K562 (cell line): ENCODE results near the gene RBM12. TPM values are rescaled to one million over a fixed set of nuclear protein-coding genes. Genes with fewer than 3 reads are reported as not detected.

ENCODE experiments used
- ATAC-seq: fragments of 200-7000 bp; cut with Tn5 transposase; 3 replicates; pipeline ENCODE4 v1.9.1; 2020; ENCODE audit warnings: moderate library complexity
- BruUV-seq: library from RNA; stranded (reverse); fragments of 400-500 nt; replicated peaks from 2 replicates; lab custom pipeline; 2021; lab: Mats Ljungman, UMichigan
- CTCF ChIA-PET: fragments of 300-600 bp; formaldehyde crosslinking; extraction: SDS; loops from one replicate; lab custom pipeline; 2021; ENCODE audit warnings: low intra/inter-chr PET ratio; lab: Yijun Ruan, JAX
- POLR2A ChIA-PET: fragments of 300-600, 350-650 bp; sonication (Branson Sonifier 250); formaldehyde crosslinking; extraction: SDS; loops from one replicate; lab custom pipeline; 2021; ENCODE audit warnings: antibody characterized with exemption, inconsistent platforms; lab: Yijun Ruan, JAX
- DNase-seq, 4 experiments: peaks; one replicate each; pipeline versions ENCODE4 v3.0.0 to v3.0.0-alpha.2; 2011 to 2018; ENCODE audit warnings: low spot score in 3 of 4, mixed read lengths in 3 of 4; ENCODE audit errors: extremely low read depth in 1 of 4
- FAIRE-seq: peaks from 2 replicates; lab custom pipeline; 2011; peaks lifted over from hg19 to GRCh38; lab: Jason Lieb, UNC
- H2AFZ ChIP-seq: 2 replicates; pipeline ENCODE4 v1.6.0; 2011; ENCODE audit warnings: low read depth, low read length, control low read depth, inconsistent platforms
- H3K27ac ChIP-seq: fragments of 200-600 bp; 3 replicates; pipeline ENCODE4 v1.8.0; 2011; ENCODE audit warnings: low read depth, mild to moderate bottlenecking, control low read depth, inconsistent platforms, low read length, moderate library complexity, mixed read lengths; ENCODE audit errors: extremely low read depth
- H3K27me3 ChIP-seq, 2 experiments: fragments of 300-600 bp in 1 of 2; 2 replicates in 1 of 2; 3 replicates in 1 of 2; pipeline versions ENCODE4 v1.6.0 to v1.8.0; 2011; ENCODE audit warnings: inconsistent platforms in 2 of 2, low read length in 2 of 2, mild to moderate bottlenecking in 1 of 2, mixed read lengths in 1 of 2, moderate library complexity in 1 of 2; ENCODE audit not compliant: control insufficient read depth in 2 of 2, insufficient read depth in 2 of 2
- H3K36me3 ChIP-seq: fragments of 300-600 bp; 3 replicates; pipeline ENCODE4 v1.8.0; 2011; ENCODE audit warnings: mild to moderate bottlenecking, low read length, inconsistent platforms; ENCODE audit not compliant: control insufficient read depth, insufficient read depth
- H3K4me1 ChIP-seq, 2 experiments: fragments of 200-600 bp in 1 of 2; replicated peaks in 1 of 2; 2 replicates in 1 of 2; 3 replicates in 1 of 2; pipeline versions ENCODE4 v1.5.1 to v1.8.0; 2011; ENCODE audit warnings: inconsistent platforms in 2 of 2, low read length in 2 of 2, mild to moderate bottlenecking in 1 of 2, mixed read lengths in 1 of 2, moderate library complexity in 1 of 2; ENCODE audit not compliant: control insufficient read depth in 2 of 2, insufficient read depth in 2 of 2
- H3K4me2 ChIP-seq: 2 replicates; pipeline ENCODE4 v1.6.1; 2011; ENCODE audit warnings: low read length, control low read depth, inconsistent platforms, mixed read lengths; ENCODE audit not compliant: insufficient read depth
- H3K4me3 ChIP-seq: fragments of 200-600 bp; sonication (generic), shearing (Covaris generic); 2 replicates; pipeline ENCODE4 v1.5.1; 2016; ENCODE audit warnings: control low read depth, inconsistent platforms
- H3K79me2 ChIP-seq: fragments of 200-600 bp; 3 replicates; pipeline ENCODE4 v1.8.0; 2011; ENCODE audit warnings: low read length, inconsistent platforms; ENCODE audit not compliant: control insufficient read depth, insufficient read depth
- H3K9ac ChIP-seq, 2 experiments: 2 replicates each; pipeline versions ENCODE4 v1.6.0 to v1.6.1; 2011; ENCODE audit warnings: low read depth in 2 of 2, low read length in 2 of 2, control low read depth in 1 of 2, inconsistent platforms in 1 of 2, mild to moderate bottlenecking in 1 of 2, mixed read lengths in 1 of 2; ENCODE audit not compliant: insufficient read depth in 1 of 2
- H3K9me1 ChIP-seq: one replicate; pipeline ENCODE4 v1.6.0; 2011; ENCODE audit warnings: inconsistent platforms, mild to moderate bottlenecking, low read length, moderate library complexity; ENCODE audit not compliant: control insufficient read depth, insufficient read depth
- H3K9me3 ChIP-seq: replicated peaks from 2 replicates; pipeline ENCODE4 v1.5.1; 2011; ENCODE audit warnings: low read depth, low read length, inconsistent platforms; ENCODE audit not compliant: control insufficient read depth, insufficient read depth
- H4K20me1 ChIP-seq: replicated peaks from 2 replicates; pipeline ENCODE4 v1.6.1; 2011; ENCODE audit warnings: low read length, inconsistent platforms, mixed read lengths; ENCODE audit not compliant: control insufficient read depth, insufficient read depth
- BCOR ChIP-seq: fragments of 450-650 bp; IDR thresholded peaks from 2 replicates; pipeline ENCODE4 v1.6.1; 2016
- CSDE1 ChIP-seq, 2 experiments: fragments of 450-650 bp; IDR thresholded peaks; 2 replicates each; pipeline ENCODE4 v1.6.1; 2016; ENCODE audit warnings: mild to moderate bottlenecking in 1 of 2
- FUS ChIP-seq: fragments of 200-400 bp; formaldehyde crosslinking; optimal IDR thresholded peaks from 2 replicates; pipeline ENCODE3; 2017; ENCODE audit warnings: low read depth, low read length
- HDAC1 ChIP-seq, 2 experiments: fragments of 450-650 bp; IDR thresholded peaks; 2 replicates each; pipeline ENCODE4 v1.6.1; 2016 to 2017; ENCODE audit warnings: inconsistent platforms in 1 of 2, mild to moderate bottlenecking in 1 of 2, moderate library complexity in 1 of 2
- NBN ChIP-seq: fragments of 450-650 bp; IDR thresholded peaks from 2 replicates; pipeline ENCODE4 v1.6.1; 2016; ENCODE audit warnings: low read depth, mild to moderate bottlenecking
- PHF8 ChIP-seq: fragments of 200-600 bp; sonication (generic); IDR thresholded peaks from 2 replicates; pipeline ENCODE4 v1.6.1; 2012; ENCODE audit warnings: mixed run types, mild to moderate bottlenecking, inconsistent platforms, low read length, moderate library complexity, borderline replicate concordance
- PRMT5 ChIP-seq: sonication (generic); formaldehyde crosslinking; IDR thresholded peaks from 2 replicates; pipeline ENCODE4 v1.5.0; 2020; ENCODE audit warnings: missing genetic modification reagents
- RFX7 ChIP-seq: fragments of 250-450 bp; sonication (Bioruptor Pico); IDR thresholded peaks from 2 replicates; pipeline ENCODE4 v1.5.1; 2021; ENCODE audit warnings: mild to moderate bottlenecking
- SOX6 ChIP-seq: fragments of 450-650 bp; IDR thresholded peaks from 2 replicates; pipeline ENCODE4 v1.6.1; 2014; ENCODE audit warnings: mild to moderate bottlenecking
- TBL1XR1 ChIP-seq, 2 experiments: IDR thresholded peaks; 2 replicates each; pipeline ENCODE4 v1.6.1; 2012; ENCODE audit warnings: improper control_type of control experiment in 2 of 2, low read length in 2 of 2, mild to moderate bottlenecking in 1 of 2
- TCF3 ChIP-seq: sonication (generic); formaldehyde crosslinking; IDR thresholded peaks from 2 replicates; pipeline ENCODE4 v1.4.0; 2020; ENCODE audit warnings: mild to moderate bottlenecking, missing genetic modification reagents
- U2AF1 ChIP-seq: fragments of 200-400 bp; formaldehyde crosslinking; optimal IDR thresholded peaks from 2 replicates; pipeline ENCODE3; 2017; ENCODE audit warnings: mild to moderate bottlenecking, low read depth, low read length, moderate library complexity
- ZBTB5 ChIP-seq: fragments of 450-650 bp; IDR thresholded peaks from 2 replicates; pipeline ENCODE4 v1.6.1; 2017; ENCODE audit warnings: antibody characterized with exemption
- ZNF165 ChIP-seq: fragments of 250-450 bp; sonication (Bioruptor Pico); IDR thresholded peaks from 2 replicates; pipeline ENCODE4 v1.4.0; 2020; ENCODE audit warnings: borderline replicate concordance
- ZNF696 ChIP-seq: fragments of 250-450 bp; sonication (Bioruptor Pico); conservative IDR thresholded peaks from 2 replicates; pipeline ENCODE4 v1.4.0; 2020; ENCODE audit warnings: mild to moderate bottlenecking, moderate library complexity
- ZNF830 ChIP-seq: fragments of 250-450 bp; sonication (Bioruptor Pico); IDR thresholded peaks from 2 replicates; pipeline ENCODE4 v1.5.0; 2021; ENCODE audit warnings: mild to moderate bottlenecking
- WGBS: fragments of 100-300 bp; shearing (Covaris generic); methylation state at CpG from one replicate; pipeline ENCODE4 v1.1.6; 2016; ENCODE audit warnings: low coverage, mixed read lengths; ENCODE audit not compliant: insufficient coverage; ENCODE audit errors: missing lambda C conversion rate; 5-methylcytosine and 5-hydroxymethylcytosine counted together
- in situ Hi-C: fragments of 300-500 bp; cut with MboI; formaldehyde crosslinking; loops from 4 replicates; pipeline ENCODE4 v1.15.0; 2018; ENCODE audit warnings: inconsistent platforms, mixed read lengths
- intact Hi-C: fragments of 100-400 bp; cut with micrococcal nuclease; formaldehyde crosslinking; loops from 2 replicates; pipeline ENCODE4 v1.14.2; 2022
- polyA plus RNA-seq, 8 experiments: library from polyadenylated mRNA; depleted of rRNA in 4 of 8; stranded (reverse) in 5 of 8; unstranded in 3 of 8; fragments of >200 nt; fragmentation: Nextera tagmentation in 2 of 8; fragmentation: Illumina TruSeq in 1 of 8; extraction: Ambion mirVana in 2 of 8; extraction: Trizol in 1 of 8; gene quantifications; 2 replicates each; pipeline versions ENCODE4 v1.2.1 to v1.2.3, GENCODE V29; 2011 to 2014; ENCODE audit warnings: inconsistent platforms in 1 of 8, missing spikeins in 1 of 8
- total RNA-seq, 7 experiments: library from RNA; depleted of rRNA in 6 of 7; stranded (reverse); fragments of >200 nt in 6 of 7; fragmentation: Illumina TruSeq in 2 of 7; extraction: Trizol in 2 of 7; gene quantifications; 2 replicates each; pipeline versions ENCODE4 v1.2.1 to v1.2.3, GENCODE V29; 2011 to 2021; ENCODE audit warnings: low replicate concordance in 1 of 7

Gene RBM12
- total and polyA plus RNA-seq, 9 of the 15 experiments (the other 6 are each of a cell fraction or from before 2014, with no cell fraction given) = 5.0 to 162 (median 73.3) TPM

DNA sequence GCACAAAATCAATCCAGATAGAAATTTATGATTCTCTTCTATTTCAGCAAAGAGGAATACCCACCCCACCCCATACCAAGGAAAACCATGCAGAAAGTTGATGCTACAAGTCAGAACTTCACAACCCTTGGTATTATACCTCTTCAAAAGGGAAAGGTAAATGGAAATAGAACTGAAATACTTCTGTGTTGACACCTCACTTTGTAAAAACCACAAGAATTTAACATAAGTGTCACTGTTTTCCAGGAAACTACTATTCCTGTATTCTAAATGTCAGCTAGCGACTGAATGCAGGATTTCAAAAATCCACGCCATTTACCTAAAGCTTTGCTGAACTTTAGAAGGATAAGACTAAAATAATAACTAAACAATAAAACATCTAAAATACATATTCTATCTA lies 3.6 kb downstream of the RBM12 start:
- in situ Hi-C loops = no loop called here

DNA sequence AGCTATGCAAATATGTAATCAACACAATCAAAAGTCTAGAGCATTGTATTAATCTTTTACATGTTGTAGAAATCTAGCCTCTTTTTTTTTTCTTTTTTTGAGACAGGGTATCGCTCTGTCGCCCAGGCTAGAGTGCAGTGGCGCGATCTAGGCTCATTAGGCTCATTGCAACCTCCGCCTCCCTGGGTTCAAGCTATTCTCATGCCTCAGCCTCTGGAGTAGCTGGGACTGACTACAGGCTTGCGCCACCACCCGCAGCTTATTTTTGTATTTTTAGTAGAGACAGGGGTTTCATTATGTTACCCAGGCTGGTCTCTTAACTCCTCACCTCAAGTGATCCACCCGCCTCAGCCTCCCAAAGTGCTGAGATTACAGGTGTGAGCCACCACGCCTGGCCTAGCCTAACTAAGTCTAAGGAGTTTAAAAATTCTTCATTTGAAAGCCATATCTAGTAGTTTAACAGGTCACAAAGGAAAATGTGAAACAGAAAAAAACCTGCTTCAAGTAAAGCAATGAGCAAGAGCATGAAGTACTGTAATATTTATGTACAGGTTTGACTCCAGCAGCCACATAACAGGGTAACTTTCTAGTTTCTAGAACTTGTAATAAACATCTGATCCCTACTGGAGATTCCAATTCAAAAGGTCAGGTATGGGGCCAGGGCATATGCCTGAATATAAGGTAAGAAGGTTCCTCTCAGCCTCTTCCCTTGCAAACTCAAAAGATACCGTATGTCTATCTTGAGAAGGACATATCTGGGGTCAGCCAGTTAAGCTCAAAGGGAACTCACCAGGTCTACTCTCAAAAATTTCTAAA lies 4.4 kb downstream of the RBM12 start:
- intact Hi-C loops = loop anchor here (5.0 kb wide), 1 partner anchor 43 kb away; the partner anchor contains the start of gene SPAG4
- no peak overlapping the region; a peak in 1 of 4 replicates for H3K9ac ChIP-seq
- POLR2A ChIA-PET = interaction anchor here (0.6 to 1.5 kb wide), 9 partner anchors 8 to 162 kb away, joined by 3 to 4 read pairs (median 3); partner anchors contain the start of gene RBM39
- DNase-seq = no peak
- peaks cover 98% of the 10 kb centered on the region for H3K79me2 ChIP-seq
- no peaks in the 10 kb centered on the region for H3K27me3 ChIP-seq
- no peaks in the 10 kb centered on the region for H3K9me3 ChIP-seq
- FAIRE-seq = no peak
- 0 out of 2 replicates have a peak overlapping the region, but pooled peaks have one; percentile 89 for H3K4me2 ChIP-seq
- peaks cover 23% of the 10 kb centered on the region; the same call in 2 of the 3 replicates for H3K36me3 ChIP-seq
- H3K27ac ChIP-seq = no peak overlapping the region
- no peak overlapping the region for H3K4me3 ChIP-seq
- 76% methylated on average over 9 of the region's 10 CpGs for WGBS
- no peaks in the 10 kb centered on the region for H3K9me1 ChIP-seq
- in situ Hi-C loops = no loop called here
- CTCF ChIA-PET = no interaction called here
- H3K4me1 ChIP-seq = peaks cover 22 to 24% of the 10 kb centered on the region in 2 experiments; a peak in 4 of 5 replicates
- peaks cover 46% of the 10 kb centered on the region for H4K20me1 ChIP-seq
- no TSS peak for BruUV-seq
- H2AFZ ChIP-seq = no peak overlapping the region
- ATAC-seq = no peak
- no peak for TF ChIP-seq FUS
- TF ChIP-seq NBN = no peak
- TF ChIP-seq TCF3 (CRISPR knock-in tag) = no peak
- no peak for TF ChIP-seq BCOR
- no peak for TF ChIP-seq SOX6
- TF ChIP-seq PHF8 = no peak
- TF ChIP-seq ZNF165 (CRISPR knock-in tag) = no peak
- no peak for TF ChIP-seq PRMT5 (CRISPR knock-in tag)
- no peak for TF ChIP-seq ZNF830 (CRISPR knock-in tag)
- no peak for TF ChIP-seq ZNF696 (CRISPR knock-in tag)
- TF ChIP-seq ZBTB5 = no peak
- TF ChIP-seq HDAC1 (IDR thresholded peaks at IDR 0.05) = no peak
- no peak for TF ChIP-seq CSDE1 (IDR thresholded peaks at IDR 0.05)

More for the DNA sequence above, 3.6 kb downstream of the RBM12 start:
- Histone ChIP-seq H3K27me3 (no peaks in the 10 kb centered on the region), H3K9me3 (no peaks in the 10 kb centered on the region), H3K4me3 (peak overlapping the region; percentile 57; the same call in 1 of the 2 replicates), H3K4me1 (peaks cover 22 to 24% of the 10 kb centered on the region in 2 experiments; a peak in 4 of 5 replicates), H3K9me1 (no peaks in the 10 kb centered on the region), H3K4me2 (peak overlapping the region; percentile 89), H3K79me2 (peaks cover 91% of the 10 kb centered on the region), H3K27ac (no peak overlapping the region), H3K9ac (peak overlapping the region in 1 of 2 experiments; percentile 92; a peak in 2 of 4 replicates), H3K36me3 (peaks cover 17% of the 10 kb centered on the region; the same call in 2 of the 3 replicates), H4K20me1 (peaks cover 46% of the 10 kb centered on the region), H2AFZ (no peak overlapping the region)
- BruUV-seq = no TSS peak
- 25% methylated on average over 2 of the region's 2 CpGs for WGBS
- FAIRE-seq = peak; percentile 6
- no peak for DNase-seq
- ChIA-PET CTCF (no interaction called here), POLR2A (interaction anchor here (0.9 to 1.5 kb wide), 5 partner anchors 19 to 163 kb away, joined by 3 to 4 read pairs (median 3); partner anchors contain the start of gene RBM39)
- ATAC-seq = no peak
- TF ChIP-seq RFX7 (CRISPR knock-in tag) (no peak), TBL1XR1 (IDR thresholded peaks at IDR 0.05; ENCODE audit: low read length in 2 of 2) (no peak), U2AF1 (no peak)
- intact Hi-C loops = loop anchor here (5.0 kb wide), 1 partner anchor 44 kb away; the partner anchor contains the start of gene SPAG4
